Measurements from ENCODE around the gene PEAK3.
"Not testable (repeated sequence)": the region's sequence is repeated elsewhere in the genome, so short reads cannot be mapped to it uniquely, and the experiment has no call there.

Gene PEAK3

DNA sequence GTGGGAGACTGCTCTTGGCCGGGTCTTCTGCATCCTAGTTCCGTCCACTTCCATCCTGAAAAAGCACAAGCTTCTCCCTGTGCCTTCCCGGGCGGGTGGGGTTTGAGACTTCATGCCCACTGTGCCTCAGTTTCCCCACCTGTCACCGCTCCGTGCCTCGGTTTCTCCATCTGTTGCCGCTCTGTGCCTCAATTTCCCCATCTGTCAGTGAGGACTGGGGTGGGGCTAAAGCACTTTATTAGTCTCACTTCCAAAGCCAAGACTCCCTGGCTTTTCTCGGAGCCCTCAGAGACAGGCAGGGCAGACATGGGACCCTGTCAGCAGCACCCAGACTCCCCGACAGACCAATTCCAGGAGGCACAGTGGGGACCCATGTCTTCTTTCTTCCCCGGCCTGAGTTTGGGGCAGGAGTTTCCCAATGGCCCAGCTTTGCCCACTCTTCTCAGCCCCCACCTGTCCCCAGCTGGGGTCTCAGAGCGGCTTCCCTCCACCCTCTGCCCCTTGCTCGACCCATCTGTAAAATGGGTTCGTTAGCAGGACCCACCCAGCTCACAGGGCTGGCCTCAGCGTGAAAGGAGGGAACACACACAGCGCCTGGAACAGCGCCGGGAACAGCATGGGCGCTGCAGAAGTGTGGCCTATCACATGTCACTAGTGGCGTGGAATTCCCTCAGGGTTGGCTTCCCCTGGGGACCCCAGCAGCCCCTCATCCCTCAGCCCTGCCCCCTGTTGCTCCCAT, 4.6 kb upstream of the PEAK3 start:
- H3K9me3 ChIP-seq (ENCODE audit: control insufficient read depth, low read length) = no peaks in the 10 kb centered on the region
- no peaks in the 10 kb centered on the region for H3K36me3 ChIP-seq (ENCODE audit: control insufficient read depth, insufficient read depth, low read length, severe bottlenecking)
- peaks cover 7% of the 10 kb centered on the region for H3K4me1 ChIP-seq (ENCODE audit: control insufficient read depth, insufficient read depth, low read length)
- DNase-seq (ENCODE audit: low read depth) = no peak
- peaks cover 23% of the 10 kb centered on the region for H3K27me3 ChIP-seq (replicated peaks; ENCODE audit: control insufficient read depth, insufficient read depth, low read length)
- no peak overlapping the region for H3K4me3 ChIP-seq (ENCODE audit: low read length)
- H3K9ac ChIP-seq (ENCODE audit: low read length) = no peak overlapping the region

GRCh38 chr19:2283835-2284507, 2.0 kb upstream of the PEAK3 start:
- peaks cover 7% of the 10 kb centered on the region for H3K27me3 ChIP-seq (replicated peaks; ENCODE audit: control insufficient read depth, insufficient read depth, low read length)
- no peaks in the 10 kb centered on the region for H3K9me3 ChIP-seq (ENCODE audit: control insufficient read depth, low read length)
- no peaks in the 10 kb centered on the region for H3K36me3 ChIP-seq (ENCODE audit: control insufficient read depth, insufficient read depth, low read length, severe bottlenecking)
- H3K4me1 ChIP-seq (ENCODE audit: control insufficient read depth, insufficient read depth, low read length) = peaks cover 8% of the 10 kb centered on the region
- H3K4me3 ChIP-seq (ENCODE audit: low read length) = no peak overlapping the region
- no peak for DNase-seq (ENCODE audit: low read depth)
- H3K9ac ChIP-seq (ENCODE audit: low read length) = no peak overlapping the region

- Histone ChIP-seq H3K9me3 (ENCODE audit: control insufficient read depth, low read length) (no peaks in the 10 kb centered on the region), H3K36me3 (ENCODE audit: control insufficient read depth, insufficient read depth, low read length, severe bottlenecking) (no peaks in the 10 kb centered on the region), H3K27me3 (replicated peaks; ENCODE audit: control insufficient read depth, insufficient read depth, low read length) (no peaks in the 10 kb centered on the region), H3K9ac (ENCODE audit: low read length) (no peak overlapping the region), H3K4me3 (ENCODE audit: low read length) (no peak overlapping the region), H3K4me1 (ENCODE audit: control insufficient read depth, insufficient read depth, low read length) (peaks cover 8% of the 10 kb centered on the region)
- DNase-seq (ENCODE audit: low read depth) = no peak
These were observed 875 bp upstream of the PEAK3 start for GRCh38 chr19:2282862-2283237.

DNA sequence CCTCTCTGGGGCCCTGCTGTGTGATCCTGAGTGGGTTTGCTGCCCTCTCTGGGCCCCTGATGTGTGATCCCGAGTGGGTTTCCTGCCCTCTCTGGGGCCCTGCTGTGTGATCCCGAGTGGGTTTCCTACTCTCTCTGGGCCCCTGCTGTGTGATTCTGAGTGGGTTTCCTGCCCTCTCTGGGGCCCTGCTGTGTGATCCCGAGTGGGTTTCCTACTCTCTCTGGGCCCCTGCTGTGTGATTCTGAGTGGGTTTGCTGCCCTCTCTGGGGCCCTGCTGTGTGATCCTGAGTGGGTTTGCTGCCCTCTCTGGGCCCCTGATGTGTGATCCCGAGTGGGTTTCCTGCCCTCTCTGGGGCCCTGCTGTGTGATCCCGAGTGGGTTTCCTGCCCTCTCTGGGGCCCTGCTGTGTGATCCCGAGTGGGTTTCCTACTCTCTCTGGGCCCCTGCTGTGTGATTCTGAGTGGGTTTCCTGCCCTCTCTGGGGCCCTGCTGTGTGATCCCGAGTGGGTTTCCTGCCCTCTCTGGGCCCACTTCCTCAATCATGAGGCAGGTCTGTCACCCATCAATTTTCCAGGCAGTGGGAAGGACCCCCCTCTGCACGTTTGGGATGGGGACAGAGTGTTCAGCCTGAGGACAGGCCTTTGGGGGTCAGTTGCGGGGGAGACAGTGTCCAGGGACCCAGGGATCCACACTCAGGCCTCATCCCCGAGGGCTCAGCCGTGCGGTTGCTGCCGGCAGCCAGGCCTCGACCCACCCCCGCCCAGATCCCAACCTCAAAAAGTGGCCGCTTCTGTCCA, 512 bp downstream of the PEAK3 start:
- peak overlapping the region; percentile 41 for H3K4me3 ChIP-seq (ENCODE audit: low read length)
- H3K4me1 ChIP-seq (ENCODE audit: control insufficient read depth, insufficient read depth, low read length); H3K27me3 ChIP-seq (replicated peaks; ENCODE audit: control insufficient read depth, insufficient read depth, low read length); DNase-seq (ENCODE audit: low read depth); H3K36me3 ChIP-seq (ENCODE audit: control insufficient read depth, insufficient read depth, low read length, severe bottlenecking); H3K9me3 ChIP-seq (ENCODE audit: control insufficient read depth, low read length): not testable (repeated sequence)
- H3K9ac ChIP-seq (ENCODE audit: low read length) = peak overlapping the region; percentile 46

GRCh38 chr19:2280633-2281264, 1.2 kb downstream of the PEAK3 start:
- H3K4me3 ChIP-seq (ENCODE audit: low read length) = no peak overlapping the region
- no peak for DNase-seq (ENCODE audit: low read depth)
- peaks cover 8% of the 10 kb centered on the region for H3K4me1 ChIP-seq (ENCODE audit: control insufficient read depth, insufficient read depth, low read length)
- no peaks in the 10 kb centered on the region for H3K9me3 ChIP-seq (ENCODE audit: control insufficient read depth, low read length)
- H3K36me3 ChIP-seq (ENCODE audit: control insufficient read depth, insufficient read depth, low read length, severe bottlenecking) = no peaks in the 10 kb centered on the region
- no peak overlapping the region for H3K9ac ChIP-seq (ENCODE audit: low read length)
- H3K27me3 ChIP-seq (replicated peaks; ENCODE audit: control insufficient read depth, insufficient read depth, low read length) = no peaks in the 10 kb centered on the region

DNA sequence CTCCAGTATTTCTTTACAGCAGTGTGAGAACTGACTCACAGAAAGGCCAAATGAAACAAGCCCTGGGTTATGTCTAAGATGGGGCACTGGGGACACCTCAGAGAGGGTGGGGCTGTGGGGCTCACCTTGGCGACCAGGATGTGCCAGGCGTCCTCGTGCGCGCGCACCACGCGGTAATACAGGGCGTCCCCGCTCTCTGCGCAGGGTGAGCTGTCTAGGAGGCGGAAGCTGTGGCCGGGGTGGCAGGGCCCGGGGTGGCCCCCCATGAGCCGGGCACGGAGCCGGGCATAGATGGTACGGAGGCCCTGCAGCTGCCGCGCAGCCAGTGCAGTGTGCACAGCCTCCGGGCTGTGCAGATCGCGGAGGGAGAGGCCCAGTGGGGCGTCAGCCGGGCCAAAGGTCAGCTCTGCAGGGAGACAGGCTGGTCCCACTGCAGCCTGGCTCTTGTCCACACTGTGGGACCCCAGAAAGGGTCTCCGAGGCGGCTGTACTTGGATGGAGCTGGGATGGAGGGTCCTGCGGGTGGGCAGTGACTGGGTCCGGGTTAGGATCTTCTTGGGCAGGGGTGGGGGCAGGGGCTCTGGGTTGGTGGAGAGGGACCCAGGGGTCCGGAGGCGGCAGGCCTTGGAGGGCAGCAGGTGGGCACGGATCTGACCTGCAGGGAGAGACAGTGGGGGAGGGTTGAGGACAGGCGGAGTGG, 3.4 kb downstream of the PEAK3 start:
- H3K27me3 ChIP-seq (replicated peaks; ENCODE audit: control insufficient read depth, insufficient read depth, low read length) = no peaks in the 10 kb centered on the region
- no peak for DNase-seq (ENCODE audit: low read depth)
- H3K4me3 ChIP-seq (ENCODE audit: low read length) = no peak overlapping the region
- H3K9ac ChIP-seq (ENCODE audit: low read length) = no peak overlapping the region
- peaks cover 9% of the 10 kb centered on the region for H3K36me3 ChIP-seq (ENCODE audit: control insufficient read depth, insufficient read depth, low read length, severe bottlenecking)
- no peaks in the 10 kb centered on the region for H3K9me3 ChIP-seq (ENCODE audit: control insufficient read depth, low read length)
- H3K4me1 ChIP-seq (ENCODE audit: control insufficient read depth, insufficient read depth, low read length) = peaks cover 24% of the 10 kb centered on the region

- DNase-seq (ENCODE audit: low read depth) = no peak
- H3K36me3 ChIP-seq (ENCODE audit: control insufficient read depth, insufficient read depth, low read length, severe bottlenecking) = peaks cover 17% of the 10 kb centered on the region
- H3K9ac ChIP-seq (ENCODE audit: low read length) = no peak overlapping the region
- H3K4me3 ChIP-seq (ENCODE audit: low read length) = no peak overlapping the region
- no peaks in the 10 kb centered on the region for H3K27me3 ChIP-seq (replicated peaks; ENCODE audit: control insufficient read depth, insufficient read depth, low read length)
- peaks cover 34% of the 10 kb centered on the region for H3K4me1 ChIP-seq (ENCODE audit: control insufficient read depth, insufficient read depth, low read length)
- H3K9me3 ChIP-seq (ENCODE audit: control insufficient read depth, low read length) = no peaks in the 10 kb centered on the region
These were observed 4.8 kb downstream of the PEAK3 start for GRCh38 chr19:2277138-2277537.

- Histone ChIP-seq H3K27me3 (replicated peaks; ENCODE audit: control insufficient read depth, insufficient read depth, low read length) (no peaks in the 10 kb centered on the region), H3K9me3 (ENCODE audit: control insufficient read depth, low read length) (no peaks in the 10 kb centered on the region), H3K4me3 (ENCODE audit: low read length) (no peak overlapping the region), H3K36me3 (ENCODE audit: control insufficient read depth, insufficient read depth, low read length, severe bottlenecking) (peaks cover 21% of the 10 kb centered on the region), H3K9ac (ENCODE audit: low read length) (no peak overlapping the region), H3K4me1 (ENCODE audit: control insufficient read depth, insufficient read depth, low read length) (peaks cover 33% of the 10 kb centered on the region)
- DNase-seq (ENCODE audit: low read depth) = no peak
These were observed 5.5 kb downstream of the PEAK3 start for GRCh38 chr19:2276429-2276986.

GRCh38 chr19:2275588-2276428, 6.2 kb downstream of the PEAK3 start:
- Histone ChIP-seq H3K9ac (ENCODE audit: low read length) (peak overlapping the region; percentile 43), H3K27me3 (replicated peaks; ENCODE audit: control insufficient read depth, insufficient read depth, low read length) (no peaks in the 10 kb centered on the region), H3K4me1 (ENCODE audit: control insufficient read depth, insufficient read depth, low read length) (peaks cover 34% of the 10 kb centered on the region), H3K36me3 (ENCODE audit: control insufficient read depth, insufficient read depth, low read length, severe bottlenecking) (peaks cover 24% of the 10 kb centered on the region), H3K4me3 (ENCODE audit: low read length) (peak overlapping the region; percentile 32), H3K9me3 (ENCODE audit: control insufficient read depth, low read length) (no peaks in the 10 kb centered on the region)
- DNase-seq (ENCODE audit: low read depth) = no peak
